Fibroblast of peridontal ligament (primary cell): Measurements from ENCODE around the gene OR6C65.

Experiments used
- DNase-seq: peaks from one replicate; pipeline ENCODE4 v3.0.0-alpha.2; 2010; ENCODE audit errors: extremely low read depth

The OR6C65 gene

GRCh38 chr12:55446326-55446725, 46.0 kb downstream of the OR6C65 start:
- no peak for DNase-seq

- no peak for DNase-seq
These were observed 48.5 kb downstream of the OR6C65 start for GRCh38 chr12:55448825-55449224.
